Hepatocyte (in vitro differentiated cells): ENCODE measurements around the gene ZMYM4. TPM values are rescaled to one million over a fixed set of nuclear protein-coding genes. Genes with fewer than 3 reads are reported as not detected.

ENCODE experiments used
- DNase-seq: peaks from one replicate; pipeline ENCODE4 v3.0.0-alpha.2; 2016; ENCODE audit warnings: low spot score
- H2AFZ ChIP-seq: fragments of 200-600 bp; sonication (generic); 2 replicates; pipeline ENCODE4 v1.6.0; 2016; ENCODE audit warnings: antibody characterized with exemption, mild to moderate bottlenecking
- H3K27ac ChIP-seq: fragments of 200-600 bp; sonication (generic); 2 replicates; pipeline ENCODE4 v1.5.1; 2016; ENCODE audit warnings: mild to moderate bottlenecking
- H3K27me3 ChIP-seq: fragments of 200-600 bp; sonication (generic); 2 replicates; pipeline ENCODE4 v1.6.1; 2016
- H3K36me3 ChIP-seq: fragments of 200-600 bp; sonication (generic); replicated peaks from 2 replicates; pipeline ENCODE4 v1.5.1; 2016; ENCODE audit warnings: low read depth; ENCODE audit not compliant: insufficient read depth
- H3K4me1 ChIP-seq: fragments of 200-600 bp; sonication (generic); 2 replicates; pipeline ENCODE4 v1.5.1; 2016; ENCODE audit warnings: mild to moderate bottlenecking, moderate library complexity; ENCODE audit not compliant: insufficient read depth
- H3K4me2 ChIP-seq: fragments of 200-600 bp; sonication (generic); 2 replicates; pipeline ENCODE4 v1.6.0; 2016
- H3K4me3 ChIP-seq: fragments of 200-600 bp; sonication (generic); 2 replicates; pipeline ENCODE4 v1.5.1; 2016; ENCODE audit warnings: mild to moderate bottlenecking
- H3K79me2 ChIP-seq: fragments of 200-600 bp; sonication (generic); 2 replicates; pipeline ENCODE4 v1.6.0; 2017; ENCODE audit warnings: mild to moderate bottlenecking
- H3K9me2 ChIP-seq: fragments of 200-600 bp; sonication (generic); replicated peaks from 2 replicates; pipeline ENCODE4 v1.6.0; 2017; ENCODE audit warnings: mild to moderate bottlenecking; ENCODE audit not compliant: insufficient read depth
- H3K9me3 ChIP-seq: fragments of 200-600 bp; sonication (generic); 2 replicates; pipeline ENCODE4 v1.5.1; 2016; ENCODE audit warnings: low read depth, mild to moderate bottlenecking
- H4K20me1 ChIP-seq: fragments of 200-600 bp; sonication (generic); 2 replicates; pipeline ENCODE4 v1.6.0; 2016; ENCODE audit warnings: mild to moderate bottlenecking; ENCODE audit not compliant: insufficient read depth, poor library complexity, severe bottlenecking
- CTCF ChIP-seq: fragments of 200-600 bp; sonication (generic); IDR thresholded peaks from 2 replicates; pipeline ENCODE4 v1.5.1; 2016; ENCODE audit warnings: antibody characterized with exemption, mild to moderate bottlenecking; ENCODE audit not compliant: poor library complexity
- EZH2 ChIP-seq: fragments of 200-600 bp; sonication (generic); IDR thresholded peaks from 2 replicates; pipeline ENCODE4 v1.6.1; 2016; ENCODE audit warnings: antibody characterized with exemption, mild to moderate bottlenecking, borderline replicate concordance
- EZH2phosphoT487 ChIP-seq: fragments of 200-600 bp; sonication (generic); IDR thresholded peaks from one replicate; pipeline ENCODE4 v1.6.1; 2018; ENCODE audit warnings: antibody characterized with exemption, mild to moderate bottlenecking, low read depth, moderate library complexity; ENCODE audit not compliant: unreplicated experiment, severe bottlenecking
- WGBS: methylation state at CpG from one replicate; pipeline ENCODE4 v1.1.6; 2016; ENCODE audit warnings: low lambda C conversion rate; ENCODE audit errors: missing lambda C conversion rate; 5-methylcytosine and 5-hydroxymethylcytosine counted together
- polyA plus RNA-seq: library from polyadenylated mRNA; unstranded; fragments of >200 nt; fragmentation: Nextera tagmentation; extraction: Ambion mirVana; gene quantifications from 2 replicates; pipeline ENCODE4 v1.2.1, GENCODE V29; 2016
- total RNA-seq: library from RNA; depleted of rRNA; stranded (reverse); fragments of >200 nt; gene quantifications from 2 replicates; pipeline ENCODE4 v1.2.3, GENCODE V29; 2014

The ZMYM4 gene
- total and polyA plus RNA-seq, 2 experiments from 2014 or later = 17.6 to 43.4 TPM

- Histone ChIP-seq H3K9me2 (no peaks in the 10 kb centered on the region), H3K9me3 (no peaks in the 10 kb centered on the region), H4K20me1 (peaks cover 16% of the 10 kb centered on the region), H3K4me3 (no peak overlapping the region), H3K36me3 (peaks cover 6% of the 10 kb centered on the region), H2AFZ (no peak overlapping the region), H3K79me2 (peaks cover 95% of the 10 kb centered on the region), H3K4me1 (no peaks in the 10 kb centered on the region), H3K4me2 (no peak overlapping the region), H3K27ac (no peak overlapping the region), H3K27me3 (no peaks in the 10 kb centered on the region)
- DNase-seq = no peak
- 97% methylated on average over 1 of the region's 1 CpG for WGBS
- no peak for TF ChIP-seq EZH2
Observed at GRCh38 chr1:35279555-35279904, 11.0 kb downstream of the ZMYM4 start.

- Histone ChIP-seq H3K27me3 (no peaks in the 10 kb centered on the region), H3K79me2 (peaks cover 95% of the 10 kb centered on the region), H2AFZ (no peak overlapping the region), H4K20me1 (peaks cover 12% of the 10 kb centered on the region), H3K9me2 (no peaks in the 10 kb centered on the region), H3K4me3 (no peak overlapping the region), H3K36me3 (peaks cover 6% of the 10 kb centered on the region), H3K4me2 (no peak overlapping the region), H3K27ac (no peak overlapping the region), H3K4me1 (no peaks in the 10 kb centered on the region), H3K9me3 (no peaks in the 10 kb centered on the region)
- 100% methylated on average over 1 of the region's 1 CpG for WGBS
- no peak for DNase-seq
- TF ChIP-seq CTCF (no peak), EZH2 (no peak), EZH2phosphoT487 (no peak)
Observed at GRCh38 chr1:35280006-35280405, 11.5 kb downstream of the ZMYM4 start.

GRCh38 chr1:35281565-35281964, 13.1 kb downstream of the ZMYM4 start:
- Histone ChIP-seq H3K36me3 (peaks cover 6% of the 10 kb centered on the region), H3K27ac (no peak overlapping the region), H3K27me3 (no peaks in the 10 kb centered on the region), H3K9me2 (no peaks in the 10 kb centered on the region), H2AFZ (no peak overlapping the region), H3K9me3 (no peaks in the 10 kb centered on the region), H3K4me1 (no peaks in the 10 kb centered on the region), H3K4me2 (no peak overlapping the region), H4K20me1 (peaks cover 6% of the 10 kb centered on the region), H3K4me3 (no peak overlapping the region), H3K79me2 (peaks cover 95% of the 10 kb centered on the region)
- DNase-seq = no peak
- 96% methylated on average over 3 of the region's 3 CpGs for WGBS
- TF ChIP-seq EZH2 (no peak), CTCF (no peak), EZH2phosphoT487 (no peak)

- Histone ChIP-seq H3K4me2 (no peak overlapping the region), H3K4me1 (no peaks in the 10 kb centered on the region), H3K27me3 (no peaks in the 10 kb centered on the region), H4K20me1 (peaks cover 6% of the 10 kb centered on the region), H3K4me3 (no peak overlapping the region), H3K79me2 (peaks cover 95% of the 10 kb centered on the region), H2AFZ (no peak overlapping the region), H3K9me2 (no peaks in the 10 kb centered on the region), H3K9me3 (no peaks in the 10 kb centered on the region), H3K27ac (no peak overlapping the region), H3K36me3 (peaks cover 6% of the 10 kb centered on the region)
- no peak for DNase-seq
- no peak for TF ChIP-seq CTCF
Observed at GRCh38 chr1:35282172-35282571, 13.7 kb downstream of the ZMYM4 start.
